Measurements from ENCODE around the gene ABLIM3.

ABLIM3 gene

DNA sequence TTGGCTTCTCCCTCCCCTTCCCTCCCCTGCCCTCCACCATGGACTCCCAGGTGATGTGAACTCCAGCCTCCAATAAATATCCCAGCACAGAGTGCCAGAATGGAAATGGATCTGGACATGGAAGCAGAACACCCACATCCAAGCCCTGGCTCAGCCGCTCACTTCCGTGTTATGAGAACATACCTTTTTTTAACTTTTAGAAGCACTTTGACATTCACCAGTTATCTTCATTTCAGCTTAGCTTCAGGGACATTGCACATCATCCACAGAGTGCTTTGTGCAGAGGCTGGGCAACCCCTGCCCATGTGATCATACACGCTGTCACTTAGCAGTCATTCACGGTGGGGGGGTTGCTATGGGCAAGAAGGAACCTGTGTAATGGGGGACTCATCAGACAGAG lies 139.5 kb downstream of the ABLIM3 start:
- Histone ChIP-seq H3K27me3 (replicated peaks) (no peaks in the 10 kb centered on the region), H3K4me3 (ENCODE audit: low read depth, low read length) (no peak overlapping the region), H3K36me3 (replicated peaks) (no peaks in the 10 kb centered on the region), H3K27ac (no peak overlapping the region)
- DNase-seq = no peak
- in situ Hi-C loops (cut with HindIII; ENCODE audit: low pct_ligation_motif_present, low sequenced_read_pairs) = no loop called here
- TF ChIP-seq, protein P1, sequence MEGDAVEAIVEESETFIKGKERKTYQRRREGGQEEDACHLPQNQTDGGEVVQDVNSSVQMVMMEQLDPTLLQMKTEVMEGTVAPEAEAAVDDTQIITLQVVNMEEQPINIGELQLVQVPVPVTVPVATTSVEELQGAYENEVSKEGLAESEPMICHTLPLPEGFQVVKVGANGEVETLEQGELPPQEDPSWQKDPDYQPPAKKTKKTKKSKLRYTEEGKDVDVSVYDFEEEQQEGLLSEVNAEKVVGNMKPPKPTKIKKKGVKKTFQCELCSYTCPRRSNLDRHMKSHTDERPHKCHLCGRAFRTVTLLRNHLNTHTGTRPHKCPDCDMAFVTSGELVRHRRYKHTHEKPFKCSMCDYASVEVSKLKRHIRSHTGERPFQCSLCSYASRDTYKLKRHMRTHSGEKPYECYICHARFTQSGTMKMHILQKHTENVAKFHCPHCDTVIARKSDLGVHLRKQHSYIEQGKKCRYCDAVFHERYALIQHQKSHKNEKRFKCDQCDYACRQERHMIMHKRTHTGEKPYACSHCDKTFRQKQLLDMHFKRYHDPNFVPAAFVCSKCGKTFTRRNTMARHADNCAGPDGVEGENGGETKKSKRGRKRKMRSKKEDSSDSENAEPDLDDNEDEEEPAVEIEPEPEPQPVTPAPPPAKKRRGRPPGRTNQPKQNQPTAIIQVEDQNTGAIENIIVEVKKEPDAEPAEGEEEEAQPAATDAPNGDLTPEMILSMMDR (IDR thresholded peaks at IDR 0.05; ENCODE audit: low read depth, low read length, missing control alignments) = no peak

GRCh38 chr5:149282027-149282965 lies 141.0 kb downstream of the ABLIM3 start:
- Histone ChIP-seq H3K27me3 (replicated peaks) (no peaks in the 10 kb centered on the region), H3K4me3 (ENCODE audit: low read depth, low read length) (no peak overlapping the region), H3K36me3 (replicated peaks) (no peaks in the 10 kb centered on the region), H3K27ac (no peak overlapping the region)
- in situ Hi-C loops (cut with HindIII; ENCODE audit: low pct_ligation_motif_present, low sequenced_read_pairs) = no loop called here
- DNase-seq = no peak
- TF ChIP-seq, protein P1 (IDR thresholded peaks at IDR 0.05; ENCODE audit: low read depth, low read length, missing control alignments) = no peak

- Histone ChIP-seq H3K27ac (no peak overlapping the region), H3K27me3 (replicated peaks) (no peaks in the 10 kb centered on the region), H3K4me3 (ENCODE audit: low read depth, low read length) (no peak overlapping the region), H3K36me3 (replicated peaks) (no peaks in the 10 kb centered on the region)
- no peak for DNase-seq
- TF ChIP-seq, protein P1 (IDR thresholded peaks at IDR 0.05; ENCODE audit: low read depth, low read length, missing control alignments) = no peak
- in situ Hi-C loops (cut with HindIII; ENCODE audit: low pct_ligation_motif_present, low sequenced_read_pairs) = no loop called here
Measured at GRCh38 chr5:149282966-149283332, 141.7 kb downstream of the ABLIM3 start.

DNA sequence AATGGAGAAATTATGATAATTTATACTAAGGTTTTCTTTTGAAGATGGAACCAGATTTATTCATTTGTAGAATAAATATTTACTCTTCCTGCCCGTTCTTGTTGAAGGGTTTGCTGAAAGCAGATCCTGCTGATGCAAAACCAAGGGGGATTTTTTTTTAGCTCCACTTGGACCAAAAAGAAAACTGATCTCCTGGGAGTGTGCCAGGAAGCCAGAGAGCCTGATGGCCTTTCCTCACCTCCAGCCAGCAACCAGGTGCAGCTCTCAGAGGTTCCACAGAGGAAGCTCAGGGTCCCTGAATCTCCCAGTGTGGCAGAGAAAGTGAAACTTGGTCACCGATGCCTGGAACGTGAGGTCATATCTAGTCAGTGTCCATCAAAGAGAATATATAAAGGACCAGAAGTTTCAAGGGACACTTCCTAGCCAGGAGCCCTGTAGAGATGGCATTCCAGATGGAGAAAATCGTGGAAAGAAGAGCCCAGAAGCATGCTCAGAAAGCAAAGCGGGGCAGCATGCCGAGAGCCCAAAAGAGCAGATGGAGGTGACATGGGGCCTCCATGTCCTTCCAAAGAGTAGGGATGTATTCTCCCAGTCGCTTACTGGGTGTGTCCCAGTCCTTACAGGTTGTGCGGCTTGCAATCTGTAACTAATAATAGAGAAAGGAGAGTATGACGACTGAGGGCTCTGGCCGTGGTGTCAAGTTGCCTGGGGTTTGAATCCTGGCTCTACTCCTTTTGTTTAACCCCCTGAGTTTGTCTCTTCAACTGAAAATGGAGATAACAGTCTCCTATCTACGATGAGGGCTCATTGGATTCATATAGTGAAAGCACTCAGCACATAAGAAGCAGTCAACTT lies 142.6 kb downstream of the ABLIM3 start:
- Histone ChIP-seq H3K4me3 (ENCODE audit: low read depth, low read length) (no peak overlapping the region), H3K27me3 (replicated peaks) (no peaks in the 10 kb centered on the region), H3K36me3 (replicated peaks) (no peaks in the 10 kb centered on the region), H3K27ac (no peak overlapping the region)
- DNase-seq = peak; percentile 7
- TF ChIP-seq, protein P1 (IDR thresholded peaks at IDR 0.05; ENCODE audit: low read depth, low read length, missing control alignments) = no peak
- in situ Hi-C loops (cut with HindIII; ENCODE audit: low pct_ligation_motif_present, low sequenced_read_pairs) = no loop called here

- TF ChIP-seq, protein P1 (IDR thresholded peaks at IDR 0.05; ENCODE audit: low read depth, low read length, missing control alignments) = no peak
- H3K27ac ChIP-seq = no peak overlapping the region
- H3K4me3 ChIP-seq (ENCODE audit: low read depth, low read length) = no peak overlapping the region
- no peaks in the 10 kb centered on the region for H3K36me3 ChIP-seq (replicated peaks)
- peak; percentile 14 for DNase-seq
- H3K27me3 ChIP-seq (replicated peaks) = no peaks in the 10 kb centered on the region
- in situ Hi-C loops (cut with HindIII; ENCODE audit: low pct_ligation_motif_present, low sequenced_read_pairs) = no loop called here
Measured at GRCh38 chr5:149284501-149284900, 143.2 kb downstream of the ABLIM3 start.
